ENCODE data around the gene CORIN.
"Not testable (repeated sequence)": the region's sequence is repeated elsewhere in the genome, so short reads cannot be mapped to it uniquely, and the experiment has no call there.

The CORIN gene

GRCh38 chr4:47553329-47554125 is 284.3 kb downstream of the CORIN start:
- DNase-seq, result no peak

GRCh38 chr4:47551682-47552081 is 286.2 kb downstream of the CORIN start:
- DNase-seq, result no peak

- no peak for DNase-seq
These were observed 286.8 kb downstream of the CORIN start for GRCh38 chr4:47550899-47551548.

- not testable (repeated sequence) for DNase-seq
These were observed 287.5 kb downstream of the CORIN start for GRCh38 chr4:47550357-47550756.
